HG03575 (cell line): ENCODE results near the gene SMIM33.
"Not testable (repeated sequence)": the region's sequence is repeated elsewhere in the genome, so short reads cannot be mapped to it uniquely, and the experiment has no call there.

Source experiments
- ATAC-seq: cut with Tn5 transposase; IDR thresholded peaks from one replicate; pipeline ENCODE4 v1.9.1; 2021; ENCODE audit not compliant: unreplicated experiment, insufficient number of reproducible peaks, low FRiP score; ENCODE audit errors: extremely low read depth

Gene SMIM33

DNA sequence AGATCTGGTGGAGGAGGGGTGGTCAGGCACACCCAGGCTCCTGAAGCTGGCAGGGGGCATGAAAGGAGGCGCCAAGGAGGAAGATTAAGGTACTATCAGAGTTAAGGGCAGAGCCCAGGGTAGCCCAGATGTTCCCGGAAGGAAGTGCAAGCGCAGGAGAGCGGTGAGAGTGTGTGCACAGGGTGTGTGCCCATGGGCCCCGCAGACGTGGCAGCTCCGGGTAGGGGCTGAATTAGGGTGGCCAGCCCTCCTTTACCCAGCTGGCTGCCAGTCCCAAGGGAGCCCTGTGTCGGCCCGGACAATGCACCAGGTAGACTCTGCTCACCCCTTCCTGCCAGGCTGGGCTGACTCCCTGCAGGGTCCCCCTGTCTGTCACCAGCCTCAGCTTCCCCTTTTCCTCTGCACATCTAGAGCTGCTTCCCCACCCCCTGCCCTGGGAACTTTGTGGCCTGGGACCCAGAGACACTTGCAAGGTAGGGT, at the start of gene SMIM33:
Gene SMIM33, plus strand, starts transcription at position 184 of the 480 bp plus-strand sequence. Its CDS starts 118 bp downstream, at position 302.
- ATAC-seq: no peak

DNA sequence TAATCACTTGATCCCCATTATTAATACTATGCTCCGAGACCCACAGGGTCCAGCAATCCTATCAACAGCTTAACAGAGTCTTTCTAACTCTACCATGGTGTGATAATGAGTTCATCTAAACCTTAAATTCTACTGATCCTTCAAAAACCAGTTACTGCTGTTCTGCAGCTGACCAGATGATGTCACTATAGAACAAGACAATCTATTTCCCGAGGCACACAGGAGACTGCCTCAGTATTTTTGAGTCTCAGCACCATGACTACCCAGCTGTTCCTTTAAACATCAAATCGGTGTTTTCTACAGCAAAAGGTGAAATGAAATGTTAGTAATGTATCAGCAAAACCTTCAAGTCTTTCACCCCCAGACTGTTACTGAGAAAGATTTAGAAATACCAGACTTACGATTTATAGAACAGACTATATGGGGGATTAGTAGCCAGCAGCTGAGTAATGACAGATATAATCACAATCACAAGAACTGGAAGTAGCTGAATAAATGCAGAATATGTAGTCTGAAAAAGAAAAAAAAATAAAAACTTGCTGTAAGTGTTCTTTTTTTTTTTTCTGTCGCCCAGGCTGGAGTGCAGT, 48.4 kb upstream of the SMIM33 start:
- ATAC-seq: no peak

DNA sequence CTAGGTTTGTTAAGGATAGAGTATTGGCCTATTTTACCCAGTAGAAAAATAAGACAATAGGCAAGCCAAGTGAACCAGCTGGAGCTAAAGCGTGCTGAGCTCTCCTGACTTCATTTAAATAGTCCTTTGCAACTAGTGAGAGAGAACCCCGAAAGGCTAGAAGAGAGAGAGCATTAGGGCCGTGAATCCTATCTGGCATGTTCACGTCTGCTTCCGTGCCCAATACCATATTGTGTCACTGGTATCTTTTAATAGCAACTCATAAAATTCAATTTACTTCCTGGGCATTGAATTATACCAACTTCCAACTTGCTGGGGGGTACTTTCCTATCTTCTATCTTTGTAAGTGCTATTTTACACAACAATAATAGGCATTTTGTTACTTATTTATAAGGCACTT, 45.3 kb upstream of the SMIM33 start:
- no peak for ATAC-seq

DNA sequence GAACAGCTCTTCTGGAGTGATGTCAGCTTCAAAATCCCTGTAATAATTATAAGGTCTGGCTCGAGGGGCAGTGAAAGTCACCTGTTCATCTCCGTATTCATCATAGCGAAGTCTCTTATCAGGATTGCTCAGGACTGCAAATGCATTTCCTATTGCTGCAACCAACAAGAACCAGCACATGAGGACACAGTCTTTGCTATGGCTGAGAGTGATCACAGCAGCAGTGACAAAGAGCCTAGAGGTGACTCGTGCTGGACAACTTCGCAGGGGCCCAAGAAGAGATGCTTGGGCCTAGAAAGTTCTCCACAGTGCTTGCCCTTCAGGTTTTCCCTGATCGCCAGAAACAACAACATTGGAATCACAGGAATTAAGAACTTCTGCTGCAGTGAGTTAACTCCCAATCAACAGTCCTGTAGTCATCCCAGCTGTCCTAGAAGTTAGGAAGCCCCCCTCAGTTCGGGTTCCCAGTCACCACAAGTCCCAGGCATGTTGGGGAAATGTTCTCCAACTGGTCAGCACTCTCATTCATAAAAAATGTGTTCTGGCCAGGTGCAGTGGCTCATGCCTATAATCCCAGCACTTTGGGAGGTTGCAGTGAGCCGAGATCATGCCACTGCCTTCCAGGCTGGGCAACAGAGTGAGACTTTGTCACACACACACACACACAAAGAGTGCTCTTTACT, 44.5 kb upstream of the SMIM33 start:
- ATAC-seq: no peak

DNA sequence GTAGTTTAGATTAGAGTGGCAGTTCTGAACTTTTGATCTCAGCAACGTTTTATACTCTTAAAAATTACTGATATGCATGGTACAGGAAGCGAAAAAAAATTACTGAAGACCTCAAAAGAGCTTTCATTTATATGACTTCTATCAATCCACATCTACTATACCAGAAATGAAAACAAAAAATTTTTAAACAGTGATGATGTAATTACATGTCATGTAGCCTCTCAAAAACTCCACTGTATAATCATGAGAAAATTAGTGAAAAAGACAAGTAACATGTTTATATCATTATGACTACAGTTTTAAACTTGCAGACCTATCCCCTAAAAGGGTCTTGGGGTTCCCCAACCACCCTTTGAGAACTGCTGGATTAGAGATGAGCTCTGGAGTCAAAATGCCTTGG, 40.8 kb upstream of the SMIM33 start:
- no peak for ATAC-seq

DNA sequence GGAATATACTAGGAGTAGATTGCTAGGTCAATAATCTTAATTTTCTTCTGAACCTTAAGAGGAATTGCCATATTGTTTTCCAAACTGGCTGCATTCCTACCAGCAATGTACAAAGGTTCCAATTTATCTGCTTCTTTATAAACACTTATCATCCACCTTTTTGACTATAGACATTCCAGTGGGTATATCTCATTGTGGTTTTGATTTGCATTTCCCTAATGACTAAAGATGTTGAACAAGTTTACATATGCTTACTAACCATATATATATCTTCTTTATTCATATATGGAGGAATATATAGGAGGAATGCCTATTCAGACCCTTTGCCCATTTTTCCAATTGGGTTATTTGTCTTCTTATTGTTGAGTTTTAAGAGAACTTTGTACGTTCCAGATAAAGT, 39.1 kb upstream of the SMIM33 start:
- ATAC-seq: no peak

DNA sequence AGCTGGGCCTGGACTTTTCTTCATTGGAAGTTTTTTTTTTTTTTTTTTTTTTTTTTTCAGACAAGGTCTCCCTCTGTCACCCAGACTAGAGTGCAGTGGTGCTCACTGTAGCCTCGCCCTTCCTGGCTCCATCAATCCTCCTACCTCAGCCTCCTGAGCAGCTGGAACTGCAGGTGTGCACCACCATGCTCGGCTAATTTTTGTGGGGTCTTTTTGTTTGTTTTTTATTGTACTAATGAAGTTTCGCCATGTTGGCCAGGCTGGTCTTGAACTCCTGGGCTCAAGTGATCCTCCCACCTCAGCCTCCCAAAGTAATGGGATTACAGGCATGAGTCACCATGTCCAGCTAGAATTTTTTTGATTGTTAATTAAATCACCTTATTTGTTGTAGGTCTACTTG, 35.1 kb upstream of the SMIM33 start:
- no peak for ATAC-seq

DNA sequence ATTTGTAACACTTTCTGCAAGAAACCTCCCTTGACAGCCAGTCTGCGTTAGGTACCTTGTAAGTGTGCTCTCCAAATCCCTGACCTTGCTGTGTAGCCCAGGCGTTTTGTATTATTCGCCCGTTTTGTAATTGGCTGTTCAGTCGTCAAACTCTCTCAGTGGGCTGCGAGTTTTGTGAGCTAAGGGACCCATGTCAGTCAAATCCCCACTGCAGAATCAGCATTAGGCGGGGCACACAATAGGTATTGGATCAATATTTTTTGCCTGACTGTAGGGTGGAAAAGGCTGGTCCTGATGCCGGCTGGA, 32.1 kb upstream of the SMIM33 start:
- ATAC-seq: no peak

DNA sequence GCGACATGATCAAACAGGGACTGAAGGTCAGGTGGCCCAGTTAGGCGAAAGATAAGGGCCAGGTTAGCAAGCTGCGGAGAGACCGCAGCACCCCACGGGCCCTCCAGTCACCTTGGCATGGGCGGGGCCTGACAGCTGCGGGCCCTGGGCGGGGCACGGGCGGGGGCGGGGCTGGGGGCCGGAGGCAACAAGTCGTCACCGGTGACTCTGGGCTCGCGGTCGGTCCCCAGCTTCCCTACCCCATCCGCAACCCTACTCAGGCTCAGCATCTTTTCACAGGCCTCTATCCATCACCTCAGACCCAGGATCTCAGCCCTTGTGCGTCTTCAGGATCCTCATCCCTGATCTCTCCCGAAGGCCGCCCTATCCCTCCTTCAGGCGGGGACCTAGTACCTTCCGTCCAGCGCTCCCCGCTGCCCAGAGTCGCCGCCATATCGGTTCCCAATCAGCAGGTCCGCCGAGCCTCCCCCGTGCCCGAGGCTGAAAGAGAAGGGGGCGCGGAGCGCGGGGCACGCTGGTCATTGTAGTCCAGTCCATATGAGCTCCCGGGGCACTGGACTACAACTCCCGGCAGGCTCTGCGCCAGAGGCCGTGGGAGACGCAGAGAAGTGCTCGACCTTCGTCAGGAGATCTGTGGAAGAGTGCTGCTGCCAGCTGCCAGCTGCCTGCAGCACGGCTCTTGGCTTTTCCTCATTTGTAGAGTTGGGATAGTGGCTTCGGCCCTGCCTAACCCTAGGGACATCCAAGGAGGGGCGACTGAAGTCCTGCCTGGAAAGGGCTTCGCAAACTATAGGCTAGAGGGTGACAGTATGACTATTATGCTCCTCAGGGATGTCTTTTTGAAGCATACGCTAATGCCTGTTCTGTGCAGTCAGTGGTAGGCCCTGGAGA, 31.5 kb upstream of the SMIM33 start, which contains the start of gene DNAJC18:
Gene DNAJC18, minus strand, starts transcription at position 513 of the 891 bp plus-strand sequence. Its CDS starts 80 bp downstream, at position 433.
- peak; percentile 51 for ATAC-seq

DNA sequence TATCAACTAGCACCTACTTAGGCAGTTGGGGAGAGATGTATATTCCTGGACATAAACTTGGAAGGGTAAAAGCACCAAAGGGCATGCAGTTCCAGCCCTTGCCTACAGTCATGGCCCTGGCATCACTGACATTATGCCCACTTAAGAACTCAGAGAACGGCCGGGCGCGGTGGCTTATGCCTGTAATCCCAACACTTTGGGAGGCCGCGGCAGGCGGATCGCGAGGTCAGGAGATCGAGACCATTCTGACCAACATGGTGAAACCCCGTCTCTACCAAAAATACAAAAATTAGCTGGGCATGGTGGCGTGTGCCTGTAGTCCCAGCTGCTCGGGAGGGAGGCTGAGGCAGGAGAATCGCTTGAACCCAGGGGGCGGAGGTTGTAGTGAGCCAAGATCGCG, 30.4 kb upstream of the SMIM33 start:
- not testable (repeated sequence) for ATAC-seq

DNA sequence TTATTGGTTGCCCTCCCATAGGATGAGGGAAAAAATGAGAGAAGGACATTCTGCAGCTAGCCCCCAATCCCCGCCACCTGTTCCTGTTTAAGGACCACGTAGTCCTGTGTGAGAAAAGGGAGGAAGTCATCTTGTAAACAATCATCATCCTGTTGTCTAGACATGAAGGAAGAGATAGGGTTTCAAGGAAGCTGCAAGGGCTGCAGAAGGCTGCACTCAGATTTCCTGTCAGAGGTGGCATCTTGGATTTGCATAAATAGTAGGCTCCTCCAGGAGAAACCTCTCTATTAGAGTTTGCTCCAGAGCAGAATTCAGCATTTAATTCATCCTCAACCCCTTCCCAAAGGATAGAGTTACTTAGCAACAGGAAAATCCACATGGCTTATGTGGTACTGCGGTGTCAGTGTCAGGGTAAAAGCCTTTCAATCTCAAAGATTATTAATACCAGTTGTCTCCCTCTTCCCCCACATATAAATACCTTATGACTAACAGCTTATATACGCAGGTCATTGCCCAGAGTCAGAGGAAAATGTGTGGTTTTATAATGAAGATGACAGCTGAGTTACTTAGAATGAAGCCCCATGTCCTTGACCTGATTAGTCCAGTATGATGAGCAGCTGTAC, 26.9 kb upstream of the SMIM33 start:
- ATAC-seq: no peak

DNA sequence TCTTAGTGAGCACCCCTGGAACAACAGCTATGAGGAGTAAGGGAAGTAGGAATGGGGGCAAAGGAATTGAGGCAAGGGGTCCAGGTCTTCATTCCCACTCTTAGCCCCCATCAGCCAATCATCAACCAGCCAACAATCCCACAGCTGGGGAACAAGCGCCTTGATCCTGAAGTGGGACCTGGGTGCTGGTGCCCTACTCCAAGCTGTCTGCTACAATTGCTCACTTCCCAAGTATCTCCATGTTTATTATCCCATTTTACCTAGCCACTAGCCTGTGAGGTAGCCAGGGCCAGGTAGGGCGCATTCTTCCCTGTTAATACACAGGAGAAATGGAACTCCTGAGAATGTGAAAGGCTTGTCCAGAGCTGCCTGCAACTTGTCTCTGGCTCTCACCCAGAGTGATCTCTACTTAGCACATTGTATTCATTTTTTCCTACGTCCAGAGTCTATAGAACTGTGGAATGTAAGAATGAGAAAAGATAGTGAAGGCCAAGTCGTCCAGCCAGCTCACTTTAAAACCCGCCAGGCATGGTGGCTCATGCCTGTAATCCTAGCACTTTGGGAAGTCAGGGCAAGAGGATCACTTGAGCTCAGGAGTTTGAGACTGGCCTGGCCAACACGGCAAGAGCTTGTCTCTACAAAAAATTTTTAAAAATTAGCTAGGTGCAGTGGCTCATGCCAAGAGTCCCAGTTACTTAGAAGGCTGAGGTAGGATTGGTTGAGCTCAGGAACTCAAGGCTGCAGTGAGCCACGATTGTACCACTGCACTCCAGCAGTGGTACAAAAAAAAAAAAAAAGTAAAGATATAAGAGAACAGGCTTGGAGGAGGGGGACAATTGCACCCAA, 25.3 kb upstream of the SMIM33 start:
- no peak for ATAC-seq

DNA sequence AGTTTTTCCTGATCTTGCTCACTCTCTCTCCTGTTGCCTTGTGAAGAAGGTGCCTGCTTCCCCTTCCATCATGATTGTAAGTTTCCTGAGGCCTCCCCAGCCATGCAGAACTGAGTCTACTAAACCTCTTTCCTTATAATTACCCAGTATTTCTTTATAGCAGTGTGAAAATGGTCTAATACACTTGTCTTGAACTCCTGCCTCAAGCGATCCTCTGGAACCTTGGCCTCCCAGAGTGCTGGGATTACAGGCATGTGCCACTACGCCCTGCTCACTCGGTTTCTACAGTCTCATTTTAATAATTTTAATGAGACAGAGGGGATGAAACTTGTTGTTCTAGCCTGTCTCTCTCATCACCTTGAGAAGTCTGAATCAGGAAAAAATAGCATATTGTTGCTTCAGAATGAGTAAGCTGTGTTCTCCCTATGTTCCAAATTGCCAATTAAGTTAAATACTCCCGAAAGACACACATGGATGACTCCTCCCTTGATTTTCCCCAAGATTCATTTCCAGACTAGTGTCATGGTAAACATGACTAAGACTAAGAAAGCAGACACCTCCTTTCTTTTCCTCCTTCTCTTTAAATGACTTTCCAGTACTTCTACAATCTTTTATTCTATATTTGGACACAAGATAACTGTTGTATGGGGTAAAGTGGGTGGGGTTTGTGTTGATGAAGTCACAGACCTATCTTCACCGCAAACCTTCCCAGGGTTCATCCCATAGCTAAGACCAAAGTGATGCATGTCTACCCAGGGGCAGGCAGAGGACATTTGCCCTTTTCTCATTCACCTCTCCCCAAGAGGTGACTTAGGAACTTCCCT, 23.6 kb upstream of the SMIM33 start:
- no peak for ATAC-seq

DNA sequence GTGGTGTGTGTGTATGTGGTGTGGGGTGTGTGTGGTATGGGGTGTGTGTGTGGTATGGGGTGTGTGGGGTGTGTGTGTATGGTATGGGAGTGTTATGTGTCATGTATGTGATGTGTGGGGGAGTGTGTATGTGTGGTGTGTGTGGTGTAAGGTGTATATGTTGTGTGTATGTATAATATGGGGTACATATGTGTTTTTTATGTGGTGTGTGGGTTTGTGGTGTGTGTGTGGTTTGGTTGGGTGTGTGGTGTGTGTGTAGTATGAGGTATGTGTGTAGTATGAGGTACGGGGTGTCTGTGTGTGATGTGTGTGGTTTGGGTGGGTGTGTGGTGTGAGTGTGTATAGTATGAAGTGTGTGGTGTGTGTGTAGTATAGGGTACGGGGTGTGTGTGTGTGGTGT, 19.6 kb upstream of the SMIM33 start:
- no peak for ATAC-seq

DNA sequence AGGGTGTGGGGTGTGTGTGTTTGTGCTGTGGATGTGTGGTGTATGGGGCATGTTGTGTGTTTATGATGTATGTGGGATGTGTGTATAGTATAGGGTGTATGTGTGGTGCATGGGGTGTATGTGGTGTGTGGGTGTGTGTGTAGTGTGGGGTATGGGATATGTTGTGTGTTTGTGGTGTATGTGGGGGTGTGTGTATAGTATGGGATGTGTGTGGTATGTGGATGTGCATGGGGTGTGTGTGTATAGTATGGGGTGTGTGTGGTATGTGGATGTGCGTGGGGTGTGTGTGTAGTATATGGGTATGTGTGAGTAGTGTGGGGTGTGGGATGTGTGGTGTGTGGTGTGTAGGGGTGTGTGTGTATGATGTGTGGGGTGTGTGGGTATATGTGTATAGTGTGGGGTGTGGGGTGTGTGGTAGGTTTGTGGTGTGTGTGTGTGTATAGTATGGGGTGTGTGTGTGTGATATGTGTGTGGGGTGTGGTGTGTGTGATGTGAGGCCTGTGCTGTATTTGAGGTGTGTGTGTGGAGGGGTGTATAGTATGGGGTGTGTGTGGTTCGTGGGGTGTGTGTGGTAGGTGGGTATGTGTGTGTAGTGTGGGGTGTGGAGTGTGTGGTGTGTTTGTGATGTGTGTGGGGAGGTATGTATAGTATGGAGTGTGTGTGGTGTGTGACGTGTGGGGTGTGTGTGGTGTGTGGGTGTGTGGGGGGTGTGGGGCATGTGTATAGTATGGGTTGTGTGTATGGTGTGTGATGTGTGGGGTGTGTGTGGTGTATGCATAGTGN, 18.7 kb upstream of the SMIM33 start:
- ATAC-seq: no peak

DNA sequence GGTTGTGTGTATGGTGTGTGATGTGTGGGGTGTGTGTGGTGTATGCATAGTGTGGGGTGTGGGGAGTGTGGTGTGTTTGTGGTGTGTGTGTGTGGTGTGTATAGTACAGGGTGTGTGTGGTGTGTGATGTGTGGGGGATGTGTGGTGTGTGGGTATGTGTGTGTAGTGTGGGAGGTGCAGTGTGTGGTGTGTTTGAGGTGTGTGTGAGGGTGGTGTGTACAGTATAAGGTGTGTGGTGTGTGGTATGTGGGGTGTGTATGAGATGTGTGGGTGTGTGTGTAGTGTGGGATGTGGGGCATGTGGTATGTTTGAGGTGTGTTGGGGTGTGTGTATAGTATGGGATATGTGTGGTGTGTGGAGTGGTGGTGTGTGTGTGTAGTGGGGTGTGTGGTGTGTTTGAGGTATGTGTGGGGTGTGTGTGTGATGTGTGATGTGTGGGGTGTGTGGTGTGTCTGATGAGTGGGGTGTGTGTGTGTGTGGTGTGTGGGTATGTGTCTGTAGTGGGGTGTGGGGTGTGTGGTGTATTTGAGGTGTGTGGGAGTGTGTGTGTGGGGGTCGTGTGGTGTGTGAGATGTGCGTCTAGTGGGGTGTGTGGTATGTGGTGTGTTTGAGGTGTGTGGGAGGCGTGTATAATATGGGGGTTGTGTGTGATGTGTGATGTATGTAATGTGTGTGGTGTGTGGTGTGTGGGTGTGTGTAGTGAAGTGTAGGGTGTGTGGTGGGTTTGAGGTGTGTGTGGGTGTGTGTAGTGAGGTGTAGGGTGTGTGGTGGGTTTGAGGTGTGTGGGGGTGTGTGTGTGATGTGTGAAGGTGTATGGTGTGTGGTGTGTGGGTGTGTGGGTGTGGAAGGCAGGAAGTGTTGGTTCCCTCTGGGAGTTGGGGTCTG, 16.9 kb upstream of the SMIM33 start:
- no peak for ATAC-seq
